Fibroblast of mammary gland (primary cell): ENCODE data around the gene PHOSPHO1.

ENCODE experiments used
- DNase-seq: peaks from one replicate; pipeline ENCODE4 v3.0.0-alpha.2; 2010; ENCODE audit warnings: low read depth
- H3K4me3 ChIP-seq: 2 replicates; pipeline ENCODE4 v1.5.1; 2011; ENCODE audit warnings: low read depth, mild to moderate bottlenecking, low read length, moderate library complexity; ENCODE audit not compliant: control insufficient read depth
- CTCF ChIP-seq: conservative IDR thresholded peaks from 2 replicates; pipeline ENCODE4 v1.5.1; 2011; ENCODE audit warnings: low read depth, low read length, inconsistent platforms; ENCODE audit not compliant: control insufficient read depth, insufficient read depth

Gene PHOSPHO1

GRCh38 chr17:49219987-49220386, 10.6 kb downstream of the PHOSPHO1 start:
- no peak overlapping the region for H3K4me3 ChIP-seq
- no peak for TF ChIP-seq CTCF
- DNase-seq, result no peak

GRCh38 chr17:49218941-49219913, 11.4 kb downstream of the PHOSPHO1 start:
- TF ChIP-seq CTCF, result peak; percentile 25
- H3K4me3 ChIP-seq, result no peak overlapping the region
- DNase-seq, result no peak

GRCh38 chr17:49217651-49218413, 12.8 kb downstream of the PHOSPHO1 start:
- DNase-seq, result no peak
- TF ChIP-seq CTCF, result no peak
- no peak overlapping the region for H3K4me3 ChIP-seq

GRCh38 chr17:49216953-49217650, 13.5 kb downstream of the PHOSPHO1 start:
- no peak for TF ChIP-seq CTCF
- no peak overlapping the region for H3K4me3 ChIP-seq
- no peak for DNase-seq

- H3K4me3 ChIP-seq, result no peak overlapping the region
- DNase-seq, result no peak
- TF ChIP-seq CTCF, result no peak
These were observed 14.1 kb downstream of the PHOSPHO1 start for GRCh38 chr17:49216482-49216881.

- no peak for TF ChIP-seq CTCF
- no peak for DNase-seq
- no peak overlapping the region for H3K4me3 ChIP-seq
These were observed 15.8 kb downstream of the PHOSPHO1 start for GRCh38 chr17:49214676-49215360.
